Hematopoietic multipotent progenitor cell treated with erythropoietin and hydrocortisone succinate and interleukin-3 and kit ligand, for 4 days (in vitro differentiated cells): ENCODE measurements around the gene COBLL1.
A peak's percentile ranks its signal among the peaks of the same experiment; 100 is the strongest.
"Not testable (repeated sequence)": the region's sequence is repeated elsewhere in the genome, so short reads cannot be mapped to it uniquely, and the experiment has no call there.

ENCODE experiments used
- DNase-seq: peaks from one replicate; pipeline ENCODE4 v3.0.0-alpha.2; 2015

Gene COBLL1

GRCh38 chr2:164781394-164781793, 60.2 kb downstream of the COBLL1 start:
- DNase-seq = no peak

DNA sequence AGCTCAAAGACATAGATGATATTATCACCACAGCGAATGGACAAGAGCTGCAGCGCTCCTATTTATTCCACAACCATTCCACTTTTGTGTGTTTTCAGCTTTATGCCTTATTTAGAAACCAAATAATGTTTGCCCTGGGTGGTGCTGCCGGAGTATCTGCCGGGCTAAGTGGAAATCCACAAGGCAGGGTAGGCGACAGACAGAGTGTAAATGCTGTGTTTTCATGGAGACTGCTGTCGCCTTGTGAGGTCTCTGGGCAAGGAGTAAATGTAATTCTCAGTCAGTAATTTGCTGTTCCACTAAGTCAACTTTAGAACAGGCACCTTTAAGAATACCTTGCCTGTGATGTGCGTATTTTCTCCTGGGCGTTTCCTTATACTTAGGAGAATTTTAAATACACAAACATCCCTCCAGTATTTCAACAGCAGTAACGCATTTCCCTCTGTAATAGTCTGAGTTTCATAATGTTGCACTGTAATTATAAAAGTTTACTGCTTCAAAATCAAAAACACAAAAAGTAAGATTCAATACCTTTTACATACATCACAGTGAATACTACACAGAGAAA, 60.9 kb downstream of the COBLL1 start:
- DNase-seq = no peak

GRCh38 chr2:164779383-164780057, 62.1 kb downstream of the COBLL1 start:
- no peak for DNase-seq

DNA sequence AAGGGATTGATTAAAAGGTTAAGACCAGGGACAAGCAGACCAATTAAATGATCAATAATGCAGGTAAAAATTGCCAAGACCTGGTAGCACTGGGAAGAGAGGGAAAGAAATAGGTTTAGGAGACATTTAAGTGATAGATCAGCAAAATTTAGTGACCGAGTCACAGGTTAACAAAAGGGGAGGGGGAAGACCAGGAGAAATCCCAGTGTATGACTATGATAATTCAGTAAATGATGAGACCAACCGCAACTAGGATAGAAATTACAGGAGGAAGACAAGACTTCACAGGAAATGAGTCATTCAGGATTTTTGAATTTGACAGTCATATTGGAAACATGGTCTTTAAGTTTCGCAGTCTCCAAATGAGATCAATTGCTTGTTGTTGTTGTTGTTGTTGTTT, 62.9 kb downstream of the COBLL1 start:
- DNase-seq = no peak

GRCh38 chr2:164777847-164778461, 63.7 kb downstream of the COBLL1 start:
- DNase-seq = peak; percentile 86

DNA sequence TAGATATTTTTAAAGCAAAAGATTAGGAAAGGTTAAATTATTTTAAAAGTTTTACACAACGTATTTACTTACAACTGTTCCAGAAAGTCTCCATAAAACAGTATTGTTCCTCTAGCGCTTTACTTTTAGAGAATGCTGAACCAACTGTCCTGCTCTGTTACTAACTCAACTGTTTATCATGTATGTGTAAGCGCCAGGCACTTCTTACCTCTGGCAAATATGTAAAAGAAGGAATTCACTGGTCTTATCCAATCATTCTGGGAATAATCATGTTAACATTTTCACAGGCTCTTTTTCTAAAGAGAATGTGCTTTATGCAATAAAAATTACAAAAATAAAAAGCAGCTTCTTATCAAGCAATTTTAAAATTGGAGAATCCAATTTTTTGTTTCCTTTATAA, 68.0 kb downstream of the COBLL1 start:
- DNase-seq = no peak

DNA sequence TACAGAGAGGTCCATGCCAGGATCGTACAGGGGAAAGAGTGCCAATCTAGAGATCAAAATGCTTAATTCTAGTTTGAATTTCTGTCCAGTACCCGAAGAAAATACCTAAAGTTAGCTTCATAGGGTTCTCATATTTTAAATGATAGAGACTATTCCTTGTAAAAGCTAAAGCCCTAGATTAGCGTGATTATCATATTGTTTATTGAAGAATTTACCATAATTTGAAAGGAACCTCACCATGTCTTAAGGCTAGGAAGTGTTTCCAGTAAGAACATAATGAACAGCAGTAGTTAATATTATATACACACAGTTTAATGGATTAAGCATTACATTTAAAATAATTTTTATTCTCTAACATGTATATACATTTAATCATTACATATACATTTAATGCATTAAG, 68.5 kb downstream of the COBLL1 start:
- DNase-seq = no peak

- DNase-seq = no peak
Measured at GRCh38 chr2:164771897-164772296, 69.7 kb downstream of the COBLL1 start.

DNA sequence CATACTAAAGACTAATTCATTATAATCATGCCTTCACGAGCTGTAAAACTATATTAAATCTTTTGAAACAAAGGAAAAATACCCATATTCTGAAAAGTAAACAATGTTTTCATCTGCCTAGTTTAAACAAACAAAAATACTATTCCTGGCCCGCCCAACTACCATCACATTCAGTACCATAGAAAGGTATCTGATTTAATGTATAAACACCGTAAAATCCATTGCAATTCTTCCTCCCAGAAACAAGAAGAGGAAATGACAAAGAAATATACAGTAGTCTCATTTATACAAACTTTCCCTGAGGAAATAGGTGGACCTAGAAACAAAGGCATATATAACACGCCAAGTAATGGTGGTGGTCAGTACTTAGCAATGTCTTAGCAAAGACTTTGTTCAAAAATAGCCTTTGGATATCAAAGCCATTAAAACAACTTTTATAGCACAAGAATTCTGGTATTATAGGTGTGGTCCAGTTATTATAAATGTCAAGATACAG, 71.2 kb downstream of the COBLL1 start:
- DNase-seq = no peak

DNA sequence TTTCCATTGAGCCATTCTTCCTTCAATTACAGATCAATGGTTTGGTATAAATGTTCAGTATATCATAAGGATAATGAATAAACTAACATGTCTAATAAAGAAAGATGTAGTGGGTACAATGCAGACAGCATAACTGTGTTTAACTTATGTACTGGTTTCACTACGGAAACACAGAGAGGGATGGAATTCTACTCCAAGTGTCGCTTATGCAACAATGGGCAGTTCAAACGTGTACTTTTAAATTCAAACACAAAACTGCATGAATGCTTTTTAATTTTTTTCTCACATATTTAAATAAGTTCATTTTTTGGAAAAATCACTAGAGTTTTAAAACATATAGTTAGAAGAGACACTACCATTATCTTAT, 74.7 kb downstream of the COBLL1 start:
- no peak for DNase-seq

- no peak for DNase-seq
Measured at GRCh38 chr2:164766216-164766953, 75.2 kb downstream of the COBLL1 start.

GRCh38 chr2:164764996-164765395, 76.6 kb downstream of the COBLL1 start:
- no peak for DNase-seq

GRCh38 chr2:164764474-164764873, 77.1 kb downstream of the COBLL1 start:
- DNase-seq = no peak

DNA sequence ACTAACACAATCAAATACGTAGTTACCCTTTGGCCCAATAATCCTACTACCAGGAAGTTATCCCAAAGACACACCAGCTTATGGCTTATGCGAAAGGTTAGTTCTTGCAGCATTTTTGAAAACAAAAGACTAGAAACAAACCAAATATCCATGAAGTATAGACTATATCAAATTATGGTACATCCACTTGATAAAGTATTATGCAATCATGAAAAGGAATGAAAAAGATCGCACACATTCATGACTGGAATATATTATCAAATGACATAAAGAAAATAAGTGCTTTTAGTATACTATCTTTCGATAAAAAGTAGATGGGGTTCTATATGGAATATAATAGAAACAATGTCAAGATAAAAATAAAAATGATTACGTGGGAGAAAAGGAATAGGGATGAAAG, 78.2 kb downstream of the COBLL1 start:
- no peak for DNase-seq

DNA sequence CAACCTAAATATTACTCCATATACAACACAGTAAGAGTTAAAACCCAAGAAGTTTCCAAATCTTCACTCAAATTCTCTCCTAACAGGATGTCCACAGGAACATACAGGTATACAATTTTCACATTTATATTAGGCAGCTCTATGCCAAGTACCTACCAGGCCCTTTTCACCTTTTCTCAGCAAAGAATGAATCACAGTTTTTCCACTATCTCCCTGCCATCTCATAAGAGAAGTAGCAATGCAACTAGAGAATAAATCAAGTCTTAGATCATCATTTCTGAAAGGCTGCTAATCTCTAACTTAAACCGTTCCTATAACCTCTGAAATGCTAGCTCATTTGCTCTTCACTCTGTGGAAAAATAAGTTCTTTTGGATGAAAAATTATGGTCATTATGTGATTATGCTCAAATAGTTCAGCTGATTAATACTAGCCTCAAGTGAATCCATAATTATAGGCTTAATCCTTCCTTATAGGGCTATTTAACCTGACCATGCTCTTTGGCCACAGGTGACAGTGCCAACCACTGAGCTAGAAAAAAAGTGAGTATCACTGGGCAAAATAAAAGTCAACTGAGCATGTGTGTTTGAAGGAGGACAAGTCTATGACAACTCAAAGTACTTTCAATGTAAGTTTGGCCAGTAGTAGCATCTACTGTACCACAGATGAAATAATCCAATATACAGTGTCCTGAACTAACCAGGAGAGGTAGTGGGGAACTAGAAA, 79.7 kb downstream of the COBLL1 start:
- no peak for DNase-seq

GRCh38 chr2:164761201-164761600, 80.4 kb downstream of the COBLL1 start:
- not testable (repeated sequence) for DNase-seq

- DNase-seq = no peak
Measured at GRCh38 chr2:164760179-164760578, 81.4 kb downstream of the COBLL1 start.

- DNase-seq = peak; percentile 72
Measured at GRCh38 chr2:164757934-164758695, 83.5 kb downstream of the COBLL1 start.

DNA sequence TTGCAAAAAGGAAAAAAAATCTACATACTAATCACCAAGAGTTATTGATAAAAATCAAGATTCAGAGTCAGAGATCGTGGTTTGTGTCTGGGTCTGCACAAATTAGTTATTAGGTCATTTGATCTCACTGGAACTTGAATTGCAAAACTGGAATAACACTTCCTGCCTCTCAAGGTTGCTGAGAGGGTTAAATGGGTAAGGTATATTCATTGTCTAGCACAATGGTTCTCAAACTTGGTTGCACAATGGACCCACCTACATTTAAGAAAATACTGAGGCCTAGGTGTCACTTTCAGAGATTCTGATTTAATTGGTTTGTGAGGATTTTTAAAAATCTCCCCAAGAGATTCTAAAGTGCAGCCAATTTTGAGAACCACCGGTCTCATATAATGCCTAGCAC, 84.8 kb downstream of the COBLL1 start:
- DNase-seq = no peak

DNA sequence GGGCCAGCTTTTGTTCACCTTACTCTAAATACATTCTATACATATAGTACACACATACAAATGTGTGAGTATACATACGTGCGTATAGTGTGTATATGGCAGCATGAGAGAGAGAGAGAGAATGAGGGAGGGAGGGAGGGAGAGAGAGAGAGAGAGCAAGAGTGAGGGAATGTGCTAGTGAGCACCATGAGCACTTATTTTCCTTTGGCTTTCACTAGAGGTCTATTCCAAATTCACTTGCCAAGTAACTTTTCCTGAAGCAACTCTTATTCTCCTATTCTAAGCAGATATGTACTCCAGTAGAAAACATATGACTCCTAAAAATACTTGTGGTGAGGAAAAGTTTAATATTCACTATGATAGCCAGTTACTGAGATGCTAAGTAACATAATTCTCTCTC, 85.7 kb downstream of the COBLL1 start:
- DNase-seq = no peak

DNA sequence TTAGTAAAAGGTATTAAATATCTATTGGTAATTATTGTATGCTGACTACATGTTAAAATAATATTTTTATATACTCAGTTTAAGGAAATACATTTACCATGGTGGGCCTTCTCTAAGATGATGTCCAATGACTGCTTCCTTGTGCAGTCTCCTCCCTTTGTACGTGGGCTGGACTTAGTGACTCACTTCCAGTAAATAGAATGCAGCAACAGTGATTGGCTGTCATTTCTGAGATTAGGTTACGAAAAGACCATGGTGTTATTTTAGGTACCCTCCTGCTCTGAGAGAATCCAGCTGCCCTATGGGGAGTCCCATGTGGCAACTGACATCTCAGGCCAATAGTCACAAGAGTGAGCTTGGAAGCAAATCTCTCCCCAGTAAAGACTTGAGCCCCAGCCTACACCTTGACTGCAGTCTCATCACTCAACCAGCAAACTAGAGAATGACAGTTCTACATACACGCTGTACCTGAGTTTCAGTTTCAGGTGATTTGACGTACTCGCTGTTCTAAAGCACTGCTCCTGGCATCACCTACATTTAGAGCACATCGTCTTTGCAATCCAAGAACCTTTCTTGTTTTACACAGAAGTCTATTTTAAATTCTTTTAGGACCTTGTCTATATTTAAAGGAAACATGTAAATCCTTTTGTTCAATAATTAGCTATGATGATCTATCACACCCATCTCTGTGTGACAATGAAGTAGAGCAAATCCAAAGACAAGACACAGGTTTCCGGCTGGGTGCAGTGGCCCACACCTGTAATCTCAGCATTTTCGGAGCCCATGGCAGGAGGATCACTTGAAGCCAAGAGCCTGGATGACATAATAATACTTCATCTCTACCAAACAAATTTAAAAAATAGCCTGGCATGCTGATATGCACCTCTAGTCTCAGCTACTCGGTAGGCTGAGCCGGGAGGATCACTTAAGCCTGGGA, 87.2 kb downstream of the COBLL1 start:
- DNase-seq = no peak
